GM12864 (cell line): Measurements from ENCODE around the gene AIFM2.
"Not testable (repeated sequence)": the region's sequence is repeated elsewhere in the genome, so short reads cannot be mapped to it uniquely, and the experiment has no call there.

Source experiments
- DNase-seq: peaks from one replicate; pipeline ENCODE4 v3.0.0-alpha.2; 2011; ENCODE audit warnings: low read depth
- H3K4me3 ChIP-seq: 2 replicates; pipeline ENCODE4 v1.5.1; 2011; ENCODE audit warnings: mild to moderate bottlenecking, low read depth, low read length, control low read depth
- CTCF ChIP-seq: IDR thresholded peaks from 2 replicates; pipeline ENCODE4 v1.5.1; 2011; ENCODE audit warnings: low read depth, mild to moderate bottlenecking, moderate library complexity, low read length, control low read depth, inconsistent platforms; ENCODE audit errors: missing control alignments

Gene AIFM2

GRCh38 chr10:70101668-70102067 lies 31.0 kb downstream of the AIFM2 start:
- no peak for TF ChIP-seq CTCF
- no peak for DNase-seq
- H3K4me3 ChIP-seq, result no peak overlapping the region

GRCh38 chr10:70101068-70101562 lies 31.5 kb downstream of the AIFM2 start:
- not testable (repeated sequence) for H3K4me3 ChIP-seq, DNase-seq

- no peak for TF ChIP-seq CTCF
- DNase-seq, result no peak
- H3K4me3 ChIP-seq, result no peak overlapping the region
Observed at GRCh38 chr10:70098271-70098670, 34.4 kb downstream of the AIFM2 start.

GRCh38 chr10:70097459-70097858 lies 35.2 kb downstream of the AIFM2 start:
- H3K4me3 ChIP-seq, result no peak overlapping the region
- no peak for DNase-seq
- no peak for TF ChIP-seq CTCF

GRCh38 chr10:70096705-70097420 lies 35.8 kb downstream of the AIFM2 start:
- TF ChIP-seq CTCF, result no peak
- no peak for DNase-seq
- H3K4me3 ChIP-seq, result no peak overlapping the region

- H3K4me3 ChIP-seq, result no peak overlapping the region
- DNase-seq, result no peak
- no peak for TF ChIP-seq CTCF
Observed at GRCh38 chr10:70096016-70096704, 36.5 kb downstream of the AIFM2 start.

- DNase-seq, result no peak
- H3K4me3 ChIP-seq, result no peak overlapping the region
- no peak for TF ChIP-seq CTCF
Observed at GRCh38 chr10:70094250-70094649, 38.4 kb downstream of the AIFM2 start.
